Measurements from ENCODE around the gene CAV2. TPM values are rescaled to one million over a fixed set of nuclear protein-coding genes. Genes with fewer than 3 reads are reported as not detected.

The CAV2 gene
- total and polyA plus RNA-seq, 2 of the 8 experiments (the other 6 are each of a cell fraction or from before 2014, with no cell fraction given): 2.8 to 4.7 TPM

GRCh38 chr7:116549370-116549769 lies 49.8 kb downstream of the CAV2 start (continued):
- TF ChIP-seq CHD7 (IDR thresholded peaks at IDR 0.05; ENCODE audit: insufficient replicate concordance, low read length): no peak
- TF ChIP-seq HDAC6 (IDR thresholded peaks at IDR 0.05; ENCODE audit: low read depth, low read length): no peak
- TF ChIP-seq TEAD4 (IDR thresholded peaks at IDR 0.05; ENCODE audit: low read depth, low read length): no peak
- no peak for TF ChIP-seq SIX5 (IDR thresholded peaks at IDR 0.05; ENCODE audit: low read depth, low read length)
- TF ChIP-seq EZH2 (IDR thresholded peaks at IDR 0.05; ENCODE audit: low read depth, low read length, severe bottlenecking): no peak
- TF ChIP-seq TBP (IDR thresholded peaks at IDR 0.05; ENCODE audit: low read depth, low read length): no peak
